RWPE1 (cell line): Measurements from ENCODE around the gene CDYL2.

Experiments used
- CTCF ChIA-PET: fragments of 350-600 bp; sonication (Branson Sonifier 250); formaldehyde crosslinking; extraction: SDS; loops from one replicate; lab custom pipeline; 2021; lab: Yijun Ruan, JAX
- POLR2A ChIA-PET: fragments of 400-600 bp; formaldehyde crosslinking; extraction: SDS; loops from one replicate; lab custom pipeline; 2020; ENCODE audit warnings: antibody characterized with exemption; ENCODE audit not compliant: low non-redundant PET; lab: Yijun Ruan, JAX
- DNase-seq: peaks from one replicate; pipeline ENCODE4 v3.0.0; 2012; ENCODE audit warnings: low spot score
- H3K27ac ChIP-seq: fragments of 450-650 bp; 2 replicates; pipeline ENCODE4 v1.5.1; 2017
- TF ChIP-seq, protein P1 (sequence below): fragments of 450-650 bp; conservative IDR thresholded peaks from 2 replicates; pipeline ENCODE4 v1.5.1; 2017; ENCODE audit warnings: low read depth, mild to moderate bottlenecking

Gene CDYL2

GRCh38 chr16:80723091-80723490, 81.3 kb downstream of the CDYL2 start:
- ChIA-PET POLR2A (no interaction called here), CTCF (no interaction called here)
- TF ChIP-seq, protein P1, sequence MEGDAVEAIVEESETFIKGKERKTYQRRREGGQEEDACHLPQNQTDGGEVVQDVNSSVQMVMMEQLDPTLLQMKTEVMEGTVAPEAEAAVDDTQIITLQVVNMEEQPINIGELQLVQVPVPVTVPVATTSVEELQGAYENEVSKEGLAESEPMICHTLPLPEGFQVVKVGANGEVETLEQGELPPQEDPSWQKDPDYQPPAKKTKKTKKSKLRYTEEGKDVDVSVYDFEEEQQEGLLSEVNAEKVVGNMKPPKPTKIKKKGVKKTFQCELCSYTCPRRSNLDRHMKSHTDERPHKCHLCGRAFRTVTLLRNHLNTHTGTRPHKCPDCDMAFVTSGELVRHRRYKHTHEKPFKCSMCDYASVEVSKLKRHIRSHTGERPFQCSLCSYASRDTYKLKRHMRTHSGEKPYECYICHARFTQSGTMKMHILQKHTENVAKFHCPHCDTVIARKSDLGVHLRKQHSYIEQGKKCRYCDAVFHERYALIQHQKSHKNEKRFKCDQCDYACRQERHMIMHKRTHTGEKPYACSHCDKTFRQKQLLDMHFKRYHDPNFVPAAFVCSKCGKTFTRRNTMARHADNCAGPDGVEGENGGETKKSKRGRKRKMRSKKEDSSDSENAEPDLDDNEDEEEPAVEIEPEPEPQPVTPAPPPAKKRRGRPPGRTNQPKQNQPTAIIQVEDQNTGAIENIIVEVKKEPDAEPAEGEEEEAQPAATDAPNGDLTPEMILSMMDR: no peak
- no peak overlapping the region for H3K27ac ChIP-seq
- DNase-seq: no peak

DNA sequence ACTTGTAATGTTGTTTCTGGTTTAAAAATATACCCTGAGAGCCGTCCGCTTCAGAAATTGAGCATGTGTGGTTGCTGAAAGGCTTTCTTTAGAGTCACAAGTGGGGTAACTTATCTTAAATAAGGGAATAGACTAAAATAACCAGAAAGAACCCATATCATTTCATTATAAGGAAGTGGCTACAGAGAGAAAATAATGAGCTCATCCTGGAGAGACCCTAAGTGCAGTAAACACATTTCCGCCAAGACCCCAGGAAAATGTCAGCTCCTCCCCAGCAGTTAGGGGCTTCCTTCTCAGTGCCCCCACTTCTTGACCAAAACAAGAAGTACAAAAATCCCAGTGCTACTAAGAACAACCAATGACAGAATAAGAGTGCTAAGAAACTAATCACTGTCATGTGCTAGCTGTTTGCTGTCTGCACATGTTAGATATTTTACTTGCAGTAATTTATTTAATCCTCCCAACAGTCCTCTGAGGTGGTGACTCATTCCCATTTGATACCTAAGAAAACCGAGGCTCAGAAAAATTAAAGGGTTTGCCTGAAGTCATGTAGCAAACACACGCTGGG, 83.5 kb downstream of the CDYL2 start:
- TF ChIP-seq, protein P1: no peak
- DNase-seq: no peak
- CTCF ChIA-PET: no interaction called here
- POLR2A ChIA-PET: no interaction called here
- H3K27ac ChIP-seq: no peak overlapping the region

GRCh38 chr16:80719573-80719972, 84.8 kb downstream of the CDYL2 start:
- ChIA-PET CTCF (no interaction called here), POLR2A (no interaction called here)
- TF ChIP-seq, protein P1: no peak
- H3K27ac ChIP-seq: no peak overlapping the region
- DNase-seq: no peak

DNA sequence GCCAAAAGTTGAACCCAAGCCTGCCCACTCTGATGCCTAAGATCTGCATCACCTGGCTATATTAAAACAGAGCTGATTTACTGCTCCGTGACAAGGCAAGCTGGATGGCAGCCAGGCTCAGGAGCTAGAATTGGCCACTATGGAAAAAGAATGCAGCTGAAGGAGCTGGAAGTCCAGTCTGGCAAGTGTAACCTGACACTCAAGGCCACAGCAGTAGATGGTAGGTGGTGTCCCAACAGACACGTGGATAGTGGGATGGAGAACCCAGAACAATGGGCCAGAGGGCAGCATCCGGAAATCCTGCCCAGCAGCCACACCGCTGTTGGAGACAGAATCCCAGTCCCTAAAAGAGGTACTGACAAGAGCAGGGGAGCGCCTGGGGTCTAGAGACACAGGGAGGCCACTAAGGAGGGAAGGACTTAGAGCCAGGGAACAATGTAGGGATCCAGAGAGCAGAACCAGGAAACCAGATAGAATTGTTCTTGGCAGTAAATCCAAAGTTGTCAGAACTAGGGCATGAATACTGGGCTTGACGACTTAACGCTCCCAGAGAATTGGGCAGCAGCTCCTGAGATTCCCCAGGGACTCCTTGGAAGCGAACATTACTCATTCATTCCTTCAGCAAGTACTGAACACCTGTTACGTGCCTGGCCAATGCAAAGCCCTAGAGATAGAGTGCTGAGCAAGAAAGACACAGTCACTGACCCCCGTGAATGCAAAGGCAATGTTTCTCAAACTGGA, 85.7 kb downstream of the CDYL2 start:
- CTCF ChIA-PET: no interaction called here
- TF ChIP-seq, protein P1: no peak
- no peak overlapping the region for H3K27ac ChIP-seq
- DNase-seq: peak; percentile 12
- POLR2A ChIA-PET: no interaction called here

DNA sequence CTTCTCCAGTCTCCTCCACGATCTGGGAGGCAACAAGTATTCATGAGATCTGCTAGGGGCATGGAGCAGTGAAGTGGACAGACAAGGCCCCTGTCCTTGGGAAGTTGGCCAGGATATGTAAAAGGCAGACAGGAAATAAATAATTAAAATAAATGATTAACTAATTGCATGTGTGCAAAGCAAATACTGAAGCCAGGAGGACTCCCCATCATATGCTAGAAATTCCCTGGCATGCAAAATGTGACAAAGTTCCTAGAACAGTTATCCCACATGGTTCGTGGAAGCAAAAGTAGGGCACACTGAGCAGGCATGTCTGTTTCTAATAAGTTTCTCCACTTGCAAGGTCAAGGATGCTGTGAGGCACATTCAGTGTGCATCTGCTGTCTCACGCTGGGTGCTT, 86.8 kb downstream of the CDYL2 start:
- ChIA-PET CTCF (no interaction called here), POLR2A (no interaction called here)
- H3K27ac ChIP-seq: no peak overlapping the region
- DNase-seq: no peak
- TF ChIP-seq, protein P1: no peak

GRCh38 chr16:80716564-80717139, 87.7 kb downstream of the CDYL2 start:
- TF ChIP-seq, protein P1: no peak
- ChIA-PET CTCF (no interaction called here), POLR2A (no interaction called here)
- DNase-seq: no peak
- H3K27ac ChIP-seq: no peak overlapping the region
